DND-41 (cell line): ENCODE data around the gene AFF3.

ENCODE experiments used
- ATAC-seq: fragments of 200-7000 bp; cut with Tn5 transposase; 3 replicates; pipeline ENCODE4 v1.9.1; 2021; ENCODE audit warnings: low read depth; ENCODE audit not compliant: insufficient read depth
- DNase-seq: peaks from one replicate; pipeline ENCODE4 v3.0.0-alpha.2; 2020
- H2AFZ ChIP-seq: 2 replicates; pipeline ENCODE4 v1.6.0; 2012; ENCODE audit warnings: low read depth, low read length
- H3K27ac ChIP-seq: 2 replicates; pipeline ENCODE4 v1.5.1; 2012; ENCODE audit warnings: low read length, inconsistent platforms
- H3K27me3 ChIP-seq: fragments of 200-600 bp; sonication (generic); 2 replicates; pipeline ENCODE4 v1.6.0; 2012; ENCODE audit warnings: low read length, mild to moderate bottlenecking, inconsistent platforms; ENCODE audit not compliant: insufficient read depth, poor library complexity
- H3K36me3 ChIP-seq: 2 replicates; pipeline ENCODE4 v1.5.1; 2012; ENCODE audit warnings: low read length, inconsistent platforms; ENCODE audit not compliant: insufficient read depth
- H3K4me1 ChIP-seq: 2 replicates; pipeline ENCODE4 v1.5.1; 2012; ENCODE audit warnings: mild to moderate bottlenecking, low read length; ENCODE audit not compliant: insufficient read depth
- H3K4me2 ChIP-seq: 2 replicates; pipeline ENCODE4 v1.6.0; 2012; ENCODE audit warnings: mild to moderate bottlenecking, moderate library complexity, low read length, inconsistent platforms; ENCODE audit not compliant: insufficient read depth
- H3K4me3 ChIP-seq, 2 experiments: fragments of 200-600 bp in 1 of 2; shearing (Covaris generic) in 1 of 2; 2 replicates each; pipeline ENCODE4 v1.5.1; 2012 to 2016; ENCODE audit warnings: inconsistent platforms in 2 of 2, low read length in 2 of 2, mild to moderate bottlenecking in 2 of 2, low read depth in 1 of 2, moderate library complexity in 1 of 2
- H3K79me2 ChIP-seq: 2 replicates; pipeline ENCODE4 v1.6.0; 2012; ENCODE audit warnings: low read length, inconsistent platforms; ENCODE audit not compliant: insufficient read depth
- H3K9ac ChIP-seq: 2 replicates; pipeline ENCODE4 v1.6.0; 2012; ENCODE audit warnings: low read depth, mild to moderate bottlenecking, inconsistent platforms, low read length, moderate library complexity
- H3K9me3 ChIP-seq: 2 replicates; pipeline ENCODE4 v1.5.1; 2012; ENCODE audit warnings: low read length, moderate library complexity, mild to moderate bottlenecking, inconsistent platforms; ENCODE audit not compliant: insufficient read depth, severe bottlenecking
- H4K20me1 ChIP-seq: 2 replicates; pipeline ENCODE4 v1.6.0; 2012; ENCODE audit warnings: low read length; ENCODE audit not compliant: insufficient read depth
- EZH2 ChIP-seq: IDR thresholded peaks from 3 replicates; pipeline ENCODE4 v1.6.1; 2012; ENCODE audit warnings: borderline replicate concordance, low read depth, mild to moderate bottlenecking, moderate library complexity, low read length, inconsistent platforms; ENCODE audit not compliant: severe bottlenecking
- TF ChIP-seq, protein P1 (sequence below): IDR thresholded peaks from 2 replicates; pipeline ENCODE4 v1.5.1; 2012; ENCODE audit warnings: borderline replicate concordance, low read length, moderate library complexity, mild to moderate bottlenecking; ENCODE audit not compliant: poor library complexity, severe bottlenecking; ENCODE audit errors: extremely low read depth

Gene AFF3

DNA sequence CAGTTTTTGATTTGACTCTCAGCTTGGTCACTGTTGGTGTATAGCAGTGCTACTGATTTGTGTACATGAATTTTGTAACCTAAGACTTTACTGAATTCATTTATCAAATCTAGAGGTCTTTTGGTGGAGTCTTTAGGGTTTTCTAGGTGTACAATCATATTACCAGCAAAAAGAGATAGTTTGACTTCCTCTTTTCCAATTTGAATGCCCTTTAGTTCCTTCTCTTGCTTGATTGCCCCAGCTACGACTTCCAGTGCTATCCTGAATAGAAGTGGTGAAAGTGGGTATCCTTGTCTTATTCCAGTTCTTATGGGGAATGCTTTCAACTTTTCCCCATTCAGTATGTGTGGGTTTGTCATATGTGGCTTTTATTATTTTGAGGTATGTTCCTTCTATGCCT lies 339.7 kb downstream of the AFF3 start:
- no peaks in the 10 kb centered on the region for H3K4me1 ChIP-seq
- H2AFZ ChIP-seq = no peak overlapping the region
- H3K27me3 ChIP-seq = no peaks in the 10 kb centered on the region
- DNase-seq (no peak), ATAC-seq (no peak)
- TF ChIP-seq, protein P1, sequence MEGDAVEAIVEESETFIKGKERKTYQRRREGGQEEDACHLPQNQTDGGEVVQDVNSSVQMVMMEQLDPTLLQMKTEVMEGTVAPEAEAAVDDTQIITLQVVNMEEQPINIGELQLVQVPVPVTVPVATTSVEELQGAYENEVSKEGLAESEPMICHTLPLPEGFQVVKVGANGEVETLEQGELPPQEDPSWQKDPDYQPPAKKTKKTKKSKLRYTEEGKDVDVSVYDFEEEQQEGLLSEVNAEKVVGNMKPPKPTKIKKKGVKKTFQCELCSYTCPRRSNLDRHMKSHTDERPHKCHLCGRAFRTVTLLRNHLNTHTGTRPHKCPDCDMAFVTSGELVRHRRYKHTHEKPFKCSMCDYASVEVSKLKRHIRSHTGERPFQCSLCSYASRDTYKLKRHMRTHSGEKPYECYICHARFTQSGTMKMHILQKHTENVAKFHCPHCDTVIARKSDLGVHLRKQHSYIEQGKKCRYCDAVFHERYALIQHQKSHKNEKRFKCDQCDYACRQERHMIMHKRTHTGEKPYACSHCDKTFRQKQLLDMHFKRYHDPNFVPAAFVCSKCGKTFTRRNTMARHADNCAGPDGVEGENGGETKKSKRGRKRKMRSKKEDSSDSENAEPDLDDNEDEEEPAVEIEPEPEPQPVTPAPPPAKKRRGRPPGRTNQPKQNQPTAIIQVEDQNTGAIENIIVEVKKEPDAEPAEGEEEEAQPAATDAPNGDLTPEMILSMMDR = no peak
- TF ChIP-seq EZH2 = no peak
- no peak overlapping the region for H3K4me2 ChIP-seq
- H3K4me3 ChIP-seq = no peak overlapping the region
- no peak overlapping the region for H3K27ac ChIP-seq
- 0 out of 2 replicates have a peak, but pooled peaks cover 5% of the 10 kb centered on the region for H3K36me3 ChIP-seq
- H4K20me1 ChIP-seq = no peaks in the 10 kb centered on the region
- H3K9me3 ChIP-seq = peaks cover 3% of the 10 kb centered on the region
- no peak overlapping the region for H3K9ac ChIP-seq
- no peaks in the 10 kb centered on the region for H3K79me2 ChIP-seq

DNA sequence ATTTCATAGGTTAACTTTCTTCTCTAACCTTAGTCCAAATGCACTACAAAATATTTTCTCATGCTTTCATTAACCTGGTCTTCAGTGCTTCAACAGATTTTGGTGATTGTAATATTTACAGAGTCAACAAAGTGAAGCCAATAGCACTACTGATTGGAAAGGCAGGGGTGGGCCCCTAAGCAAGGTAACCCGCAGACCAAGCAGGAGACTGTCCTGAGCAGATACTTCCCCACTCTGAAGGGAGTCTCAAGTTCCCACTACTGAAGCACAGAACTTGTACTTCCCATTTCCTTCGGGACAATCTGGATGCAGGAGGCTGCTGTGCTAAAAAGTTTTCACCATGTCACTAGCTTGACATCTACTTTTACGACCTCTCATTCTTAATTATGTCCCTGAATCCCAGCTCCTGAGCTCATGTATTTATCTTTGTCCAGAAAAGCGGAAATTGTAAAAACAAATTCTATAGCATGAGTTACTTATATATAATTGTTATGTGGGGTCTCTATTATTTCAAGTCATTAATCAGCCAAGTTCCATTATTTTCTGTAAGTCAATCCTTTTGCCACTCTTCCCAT lies 341.0 kb downstream of the AFF3 start:
- no peak overlapping the region for H3K27ac ChIP-seq
- no peaks in the 10 kb centered on the region for H4K20me1 ChIP-seq
- H3K9ac ChIP-seq = no peak overlapping the region
- ATAC-seq = no peak
- H3K79me2 ChIP-seq = no peaks in the 10 kb centered on the region
- H3K4me2 ChIP-seq = no peak overlapping the region
- no peak for DNase-seq
- TF ChIP-seq, protein P1 = no peak
- no peak for TF ChIP-seq EZH2
- H3K27me3 ChIP-seq = no peaks in the 10 kb centered on the region
- H3K4me3 ChIP-seq = no peak overlapping the region
- H3K36me3 ChIP-seq = no peaks in the 10 kb centered on the region
- H3K4me1 ChIP-seq = no peaks in the 10 kb centered on the region
- no peak overlapping the region for H2AFZ ChIP-seq
- peaks cover 9% of the 10 kb centered on the region for H3K9me3 ChIP-seq

DNA sequence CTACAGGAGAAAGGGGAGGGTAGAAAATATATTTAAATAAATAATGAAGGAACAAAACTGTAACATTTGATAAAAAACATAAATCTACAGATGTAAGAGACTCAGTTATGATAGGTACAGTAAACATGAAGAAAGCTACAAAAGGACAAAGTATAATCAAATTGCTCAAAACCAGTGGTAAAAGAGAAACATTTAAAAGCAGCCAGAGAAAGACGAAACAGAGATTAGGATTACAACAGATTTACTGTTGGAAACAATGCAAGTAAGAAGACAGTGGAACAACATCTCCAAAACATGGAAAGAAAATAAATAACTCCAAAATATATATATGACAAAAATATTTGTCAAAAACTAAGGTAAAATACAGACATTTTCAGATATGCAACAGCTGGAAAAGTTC lies 344.9 kb downstream of the AFF3 start:
- H3K9me3 ChIP-seq = peaks cover 9% of the 10 kb centered on the region
- no peaks in the 10 kb centered on the region for H4K20me1 ChIP-seq
- no peak overlapping the region for H3K9ac ChIP-seq
- no peaks in the 10 kb centered on the region for H3K36me3 ChIP-seq
- DNase-seq (no peak), ATAC-seq (no peak)
- no peak overlapping the region for H3K27ac ChIP-seq
- H3K4me3 ChIP-seq = no peak overlapping the region
- H2AFZ ChIP-seq = no peak overlapping the region
- no peaks in the 10 kb centered on the region for H3K4me1 ChIP-seq
- no peaks in the 10 kb centered on the region for H3K79me2 ChIP-seq
- TF ChIP-seq, protein P1 = no peak
- TF ChIP-seq EZH2 = no peak
- no peak overlapping the region for H3K4me2 ChIP-seq
- no peaks in the 10 kb centered on the region for H3K27me3 ChIP-seq
